B cell (primary cell): ENCODE data around the gene CD63. TPM values are rescaled to one million over a fixed set of nuclear protein-coding genes. Genes with fewer than 3 reads are reported as not detected.

Experiments
- ATAC-seq: fragments of 200-7000 bp; cut with Tn5 transposase; one replicate; pipeline ENCODE4 v1.10.0; 2021; ENCODE audit warnings: low read depth, mild to moderate bottlenecking, moderate number of reproducible peaks, moderate library complexity
- CTCF ChIA-PET: fragments of 350-600 bp; sonication (Branson Sonifier 250); formaldehyde crosslinking; loops from one replicate; lab custom pipeline; 2021; ENCODE audit warnings: antibody characterized with exemption, inconsistent platforms; lab: Charles Lee
- POLR2A ChIA-PET: fragments of 350-600 bp; sonication (Branson Sonifier 250); formaldehyde crosslinking; loops from one replicate; lab custom pipeline; 2021; ENCODE audit warnings: antibody characterized with exemption; lab: Charles Lee
- DNase-seq: peaks from one replicate; pipeline ENCODE4 v3.0.0; 2013
- H2AFZ ChIP-seq: 2 replicates; pipeline ENCODE4 v1.6.1; 2012; ENCODE audit warnings: mild to moderate bottlenecking, low read depth, low read length; ENCODE audit not compliant: insufficient read depth, poor library complexity, severe bottlenecking
- H3K27ac ChIP-seq, 2 donors: 1 replicate in 1 of 2; 2 replicates in 1 of 2; pipeline ENCODE4 v1.5.1; 2012 to 2013; ENCODE audit warnings: low read length in 2 of 2, mild to moderate bottlenecking in 2 of 2, moderate library complexity in 1 of 2
- H3K27me3 ChIP-seq, 4 experiments: fragments of 200-600 bp in 1 of 4; sonication (generic) in 1 of 4; replicated peaks in 1 of 4; 1 replicate in 2 of 4; 2 replicates in 2 of 4; pipeline versions ENCODE4 v1.6.1 to v1.7.0; 2013 to 2016; ENCODE audit warnings: low read length in 3 of 4, mild to moderate bottlenecking in 2 of 4, mixed read lengths in 1 of 4, moderate library complexity in 1 of 4; ENCODE audit not compliant: insufficient read depth in 4 of 4, control insufficient read depth in 3 of 4; ENCODE audit errors: control extremely low read depth in 1 of 4
- H3K36me3 ChIP-seq, 2 experiments: replicated peaks in 1 of 2; 1 replicate in 1 of 2; 2 replicates in 1 of 2; pipeline versions ENCODE4 v1.6.1 to v1.7.1; 2013; ENCODE audit warnings: low read length in 1 of 2; ENCODE audit not compliant: insufficient read depth in 2 of 2, control insufficient read depth in 1 of 2; ENCODE audit errors: control extremely low read depth in 1 of 2, extremely low read depth in 1 of 2
- H3K4me1 ChIP-seq, 2 donors: fragments of 200-600 bp in 1 of 2; sonication (generic) in 1 of 2; 1 replicate in 1 of 2; 2 replicates in 1 of 2; pipeline versions ENCODE4 v1.5.1 to v1.6.1; 2013 to 2017; ENCODE audit warnings: low read length in 2 of 2; ENCODE audit not compliant: control insufficient read depth in 2 of 2, insufficient read depth in 2 of 2
- H3K4me2 ChIP-seq: replicated peaks from 2 replicates; pipeline ENCODE3; 2012; ENCODE audit warnings: mild to moderate bottlenecking, low read depth, low read length; ENCODE audit not compliant: poor library complexity, severe bottlenecking
- H3K4me3 ChIP-seq, 5 experiments: fragments of 200-600 bp in 1 of 5; sonication (generic) in 1 of 5; 1 replicate in 3 of 5; 2 replicates in 2 of 5; pipeline versions ENCODE4 v1.5.1 to v1.7.0; 2011 to 2016; ENCODE audit warnings: low read length in 4 of 5, mild to moderate bottlenecking in 4 of 5, low read depth in 2 of 5, control low read depth in 1 of 5, moderate library complexity in 1 of 5; ENCODE audit not compliant: insufficient read depth in 1 of 5; ENCODE audit errors: control extremely low read depth in 1 of 5, extremely low read depth in 1 of 5
- H3K79me2 ChIP-seq: fragments of 200-600 bp; sonication (generic); one replicate; pipeline ENCODE4 v1.6.0; 2016; ENCODE audit warnings: low read length; ENCODE audit not compliant: control insufficient read depth, insufficient read depth
- H3K9ac ChIP-seq: fragments of 200-600 bp; sonication (generic); 2 replicates; pipeline ENCODE4 v1.6.1; 2017; ENCODE audit warnings: mild to moderate bottlenecking, low read length, moderate library complexity
- H3K9me3 ChIP-seq, 3 donors: one replicate each; pipeline versions ENCODE4 v1.6.1 to v1.7.1; 2013; ENCODE audit warnings: low read length in 2 of 3; ENCODE audit not compliant: control insufficient read depth in 2 of 3, insufficient read depth in 1 of 3; ENCODE audit errors: control extremely low read depth in 1 of 3
- H4K20me1 ChIP-seq: 2 replicates; pipeline ENCODE4 v1.6.0; 2012; ENCODE audit warnings: mild to moderate bottlenecking, low read length; ENCODE audit not compliant: insufficient read depth, control insufficient read depth, poor library complexity, severe bottlenecking
- H3K27ac Mint-ChIP-seq: one replicate; pipeline ENCODE4 v1.8.0; 2021; ENCODE audit warnings: mixed read lengths
- H3K27me3 Mint-ChIP-seq: one replicate; pipeline ENCODE4 v1.8.0; 2021; ENCODE audit warnings: mixed read lengths
- H3K4me1 Mint-ChIP-seq: one replicate; pipeline ENCODE4 v1.8.0; 2021; ENCODE audit warnings: mixed read lengths
- H3K4me3 Mint-ChIP-seq: one replicate; pipeline ENCODE4 v1.8.0; 2021; ENCODE audit warnings: mixed read lengths
- H3K9me3 Mint-ChIP-seq: one replicate; pipeline ENCODE4 v1.8.0; 2022; ENCODE audit warnings: mixed read lengths; ENCODE audit not compliant: insufficient read depth
- CTCF ChIP-seq: fragments of 200-600 bp; IDR thresholded peaks from one replicate; pipeline ENCODE4 v1.8.0; 2022; ENCODE audit warnings: antibody characterized with exemption, mild to moderate bottlenecking
- EZH2 ChIP-seq: IDR thresholded peaks from 2 replicates; pipeline ENCODE4 v1.6.1; 2012; ENCODE audit warnings: borderline replicate concordance, low read depth, mild to moderate bottlenecking, moderate library complexity, low read length; ENCODE audit not compliant: insufficient read depth, poor library complexity, severe bottlenecking
- WGBS: methylation state at CpG from one replicate; pipeline ENCODE4 v1.1.5; 2013; ENCODE audit warnings: missing lambda C conversion rate; ENCODE audit not compliant: insufficient coverage; 5-methylcytosine and 5-hydroxymethylcytosine counted together
- intact Hi-C: fragments of 100-400 bp; cut with micrococcal nuclease; formaldehyde crosslinking; loops from one replicate; pipeline ENCODE4 v1.10.0; 2022
- polyA plus RNA-seq: library from polyadenylated mRNA; depleted of rRNA; stranded (reverse); fragments of >200 nt; gene quantifications from 2 replicates; pipeline ENCODE4 v1.2.3, GENCODE V29; 2012
- total RNA-seq, 2 donors: library from RNA; stranded (reverse); fragments of 120-200 nt in 1 of 2; gene quantifications; 1 replicate in 1 of 2; 2 replicates in 1 of 2; pipeline versions ENCODE4 v1.2.3 to v1.2.4, GENCODE V29; 2013 to 2022

CD63 gene
- total and polyA plus RNA-seq, 2 donors (not counting 1 experiment from before 2014, with no cell fraction given): 43.0 to 104 TPM

GRCh38 chr12:55744340-55745030, 15.7 kb upstream of the CD63 start:
- no peak for ATAC-seq
- peak overlapping the region; percentile 74 for H3K27ac Mint-ChIP-seq
- H3K27ac ChIP-seq: no peak overlapping the region
- peak overlapping the region; percentile 97 for H3K4me2 ChIP-seq
- H3K4me1 Mint-ChIP-seq: peaks cover 37% of the 10 kb centered on the region
- H3K9ac ChIP-seq: peak overlapping the region; percentile 77
- no peaks in the 10 kb centered on the region for H3K27me3 Mint-ChIP-seq
- peak overlapping the region; percentile 58 to 77 (median 69) for H3K4me3 ChIP-seq
- ChIA-PET CTCF (interaction anchor here (1.0 to 4.3 kb wide), 6 partner anchors 10 to 196 kb away, joined by 3 to 12 read pairs (median 4); no protein-coding TSS in a partner anchor), POLR2A (interaction anchor here (0.6 to 1.3 kb wide), 3 partner anchors 50 to 441 kb away, joined by 3 read pairs; partner anchors contain the start of gene ZC3H10)
- H4K20me1 ChIP-seq: no peaks in the 10 kb centered on the region
- H3K27me3 ChIP-seq: no peaks in the 10 kb centered on the region
- peaks cover 20 to 32% of the 10 kb centered on the region in 2 donors for H3K4me1 ChIP-seq
- intact Hi-C loops: loop anchor here (5.0 kb wide), 1 partner anchor 723 kb away; the partner anchor contains the start of gene SPRYD4
- peak overlapping the region; percentile 79 for H2AFZ ChIP-seq
- TF ChIP-seq EZH2: no peak
- TF ChIP-seq CTCF: no peak
- WGBS: 10% methylated on average over 4 of the region's 11 CpGs
- H3K9me3 Mint-ChIP-seq: no peaks in the 10 kb centered on the region
- no peaks in the 10 kb centered on the region for H3K9me3 ChIP-seq
- peaks cover 0 to 4% of the 10 kb centered on the region in 2 experiments for H3K36me3 ChIP-seq
- H3K79me2 ChIP-seq: peaks cover 6% of the 10 kb centered on the region
- peak overlapping the region; percentile 97 for H3K4me3 Mint-ChIP-seq
- DNase-seq: no peak
